ENCODE measurements around the gene KIF12.

KIF12 gene

GRCh38 chr9:114051281-114051680, 47.8 kb downstream of the KIF12 start:
- H3K27ac ChIP-seq (ENCODE audit: poor library complexity, severe bottlenecking), result no peak overlapping the region
- TF ChIP-seq, protein P1, sequence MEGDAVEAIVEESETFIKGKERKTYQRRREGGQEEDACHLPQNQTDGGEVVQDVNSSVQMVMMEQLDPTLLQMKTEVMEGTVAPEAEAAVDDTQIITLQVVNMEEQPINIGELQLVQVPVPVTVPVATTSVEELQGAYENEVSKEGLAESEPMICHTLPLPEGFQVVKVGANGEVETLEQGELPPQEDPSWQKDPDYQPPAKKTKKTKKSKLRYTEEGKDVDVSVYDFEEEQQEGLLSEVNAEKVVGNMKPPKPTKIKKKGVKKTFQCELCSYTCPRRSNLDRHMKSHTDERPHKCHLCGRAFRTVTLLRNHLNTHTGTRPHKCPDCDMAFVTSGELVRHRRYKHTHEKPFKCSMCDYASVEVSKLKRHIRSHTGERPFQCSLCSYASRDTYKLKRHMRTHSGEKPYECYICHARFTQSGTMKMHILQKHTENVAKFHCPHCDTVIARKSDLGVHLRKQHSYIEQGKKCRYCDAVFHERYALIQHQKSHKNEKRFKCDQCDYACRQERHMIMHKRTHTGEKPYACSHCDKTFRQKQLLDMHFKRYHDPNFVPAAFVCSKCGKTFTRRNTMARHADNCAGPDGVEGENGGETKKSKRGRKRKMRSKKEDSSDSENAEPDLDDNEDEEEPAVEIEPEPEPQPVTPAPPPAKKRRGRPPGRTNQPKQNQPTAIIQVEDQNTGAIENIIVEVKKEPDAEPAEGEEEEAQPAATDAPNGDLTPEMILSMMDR (IDR thresholded peaks at IDR 0.05; ENCODE audit: poor library complexity, severe bottlenecking), result no peak
- H3K27me3 ChIP-seq (ENCODE audit: insufficient read depth, poor library complexity, severe bottlenecking), result no peaks in the 10 kb centered on the region
- H3K4me1 ChIP-seq (ENCODE audit: insufficient read depth, poor library complexity, severe bottlenecking), result peaks cover 1% of the 10 kb centered on the region
- no peak overlapping the region for H3K4me3 ChIP-seq (ENCODE audit: severe bottlenecking)
- H3K36me3 ChIP-seq (ENCODE audit: low read depth), result peaks cover 15% of the 10 kb centered on the region; the same call in 1 of the 2 replicates
- ATAC-seq (ENCODE audit: low read depth) (no peak), DNase-seq (ENCODE audit: low spot score) (no peak)
- no peaks in the 10 kb centered on the region for H3K9me3 ChIP-seq (ENCODE audit: severe bottlenecking)

DNA sequence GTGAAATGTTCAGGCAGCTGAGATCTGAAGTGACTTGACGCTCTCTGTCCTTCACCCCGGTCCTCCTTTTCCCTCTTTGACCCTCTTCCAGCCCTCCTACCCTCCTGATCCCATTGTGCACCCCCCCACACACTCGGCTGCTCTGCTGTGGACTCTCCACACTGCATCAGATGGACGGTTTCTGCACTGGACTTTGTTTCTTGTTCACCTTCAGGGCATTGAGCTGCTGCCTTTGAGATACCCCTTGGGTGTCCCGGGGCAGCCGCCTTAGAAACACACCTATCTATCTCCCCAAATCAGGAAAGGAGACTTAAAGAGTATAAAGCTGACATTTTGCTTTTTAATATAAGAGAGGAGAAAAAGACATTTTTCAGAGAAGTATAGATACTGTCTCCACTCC, 48.4 kb downstream of the KIF12 start:
- no peak for DNase-seq (ENCODE audit: low spot score)
- no peak overlapping the region for H3K4me3 ChIP-seq (ENCODE audit: severe bottlenecking)
- no peak overlapping the region for H3K27ac ChIP-seq (ENCODE audit: poor library complexity, severe bottlenecking)
- TF ChIP-seq, protein P1 (IDR thresholded peaks at IDR 0.05; ENCODE audit: poor library complexity, severe bottlenecking), result no peak
- H3K36me3 ChIP-seq (ENCODE audit: low read depth), result peaks cover 17% of the 10 kb centered on the region; the same call in 1 of the 2 replicates
- no peaks in the 10 kb centered on the region for H3K27me3 ChIP-seq (ENCODE audit: insufficient read depth, poor library complexity, severe bottlenecking)
- H3K4me1 ChIP-seq (ENCODE audit: insufficient read depth, poor library complexity, severe bottlenecking), result peaks cover 3% of the 10 kb centered on the region
- no peaks in the 10 kb centered on the region for H3K9me3 ChIP-seq (ENCODE audit: severe bottlenecking)
- ATAC-seq (ENCODE audit: low read depth), result no peak

DNA sequence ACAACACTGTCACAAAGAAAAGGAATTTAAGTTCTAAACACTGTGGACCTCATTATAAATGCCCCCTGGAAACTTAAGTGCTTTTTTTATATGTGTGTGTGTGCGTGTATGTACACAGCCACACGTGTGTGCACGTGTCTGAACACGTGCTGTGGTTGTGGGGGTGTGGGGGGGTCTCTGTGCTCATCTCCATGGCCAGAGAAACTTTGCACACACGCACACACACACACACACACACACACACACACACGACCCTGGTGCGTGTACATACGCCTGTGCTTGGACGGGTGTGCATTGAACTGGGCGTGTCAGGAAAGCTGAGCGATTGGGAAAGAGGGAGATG, 48.9 kb downstream of the KIF12 start:
- no peak for DNase-seq (ENCODE audit: low spot score)
- Histone ChIP-seq H3K27me3 (ENCODE audit: insufficient read depth, poor library complexity, severe bottlenecking) (no peaks in the 10 kb centered on the region), H3K36me3 (ENCODE audit: low read depth) (peaks cover 17% of the 10 kb centered on the region; the same call in 1 of the 2 replicates), H3K4me1 (ENCODE audit: insufficient read depth, poor library complexity, severe bottlenecking) (peaks cover 3% of the 10 kb centered on the region), H3K4me3 (ENCODE audit: severe bottlenecking) (no peak overlapping the region), H3K9me3 (ENCODE audit: severe bottlenecking) (no peaks in the 10 kb centered on the region), H3K27ac (ENCODE audit: poor library complexity, severe bottlenecking) (no peak overlapping the region)
- TF ChIP-seq, protein P1 (IDR thresholded peaks at IDR 0.05; ENCODE audit: poor library complexity, severe bottlenecking), result no peak
- no peak for ATAC-seq (ENCODE audit: low read depth)

GRCh38 chr9:114049441-114050225, 49.5 kb downstream of the KIF12 start:
- Histone ChIP-seq H3K27me3 (ENCODE audit: insufficient read depth, poor library complexity, severe bottlenecking) (no peaks in the 10 kb centered on the region), H3K9me3 (ENCODE audit: severe bottlenecking) (no peaks in the 10 kb centered on the region), H3K4me3 (ENCODE audit: severe bottlenecking) (no peak overlapping the region), H3K4me1 (ENCODE audit: insufficient read depth, poor library complexity, severe bottlenecking) (peaks cover 3% of the 10 kb centered on the region), H3K36me3 (ENCODE audit: low read depth) (peaks cover 17% of the 10 kb centered on the region; the same call in 1 of the 2 replicates), H3K27ac (ENCODE audit: poor library complexity, severe bottlenecking) (no peak overlapping the region)
- DNase-seq (ENCODE audit: low spot score), result no peak
- ATAC-seq (ENCODE audit: low read depth), result no peak
- TF ChIP-seq, protein P1 (IDR thresholded peaks at IDR 0.05; ENCODE audit: poor library complexity, severe bottlenecking), result no peak

Data from RWPE2 (cell line).